Activated T-helper 1 cell treated with Interleukin-2 at 50 U/mL for 16 hours (primary cell): ENCODE results near the gene PACS2.
A peak's percentile ranks its signal among the peaks of the same experiment; 100 is the strongest.
"Not testable (repeated sequence)": the region's sequence is repeated elsewhere in the genome, so short reads cannot be mapped to it uniquely, and the experiment has no call there.

Experiments
- DNase-seq: peaks from one replicate; pipeline ENCODE4 v3.0.0-alpha.2; 2020; ENCODE audit warnings: low read depth

The PACS2 gene

DNA sequence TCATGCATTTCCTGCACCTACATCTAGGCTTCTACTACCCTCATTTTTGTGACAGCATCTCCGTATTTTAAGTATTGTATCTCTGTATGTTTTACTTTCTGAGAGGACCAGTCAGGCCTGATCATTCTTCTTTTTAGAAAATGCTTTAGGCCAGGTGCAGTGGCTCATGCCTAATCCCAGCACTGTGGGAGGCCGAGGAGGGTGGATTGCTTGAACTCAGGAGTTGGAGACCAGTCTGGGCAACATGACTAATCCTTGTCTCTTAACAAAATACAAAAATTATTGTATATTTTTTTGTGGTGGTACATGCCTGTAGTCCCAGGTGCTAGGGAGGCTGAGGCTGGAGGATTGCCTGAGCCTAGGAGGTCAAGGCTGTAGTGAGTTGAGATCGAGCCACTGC lies 36.9 kb downstream of the PACS2 start:
- no peak for DNase-seq

GRCh38 chr14:105351920-105352851 lies 37.6 kb downstream of the PACS2 start:
- peak; percentile 75 for DNase-seq

- no peak for DNase-seq
Observed at GRCh38 chr14:105353136-105353535, 38.6 kb downstream of the PACS2 start.

DNA sequence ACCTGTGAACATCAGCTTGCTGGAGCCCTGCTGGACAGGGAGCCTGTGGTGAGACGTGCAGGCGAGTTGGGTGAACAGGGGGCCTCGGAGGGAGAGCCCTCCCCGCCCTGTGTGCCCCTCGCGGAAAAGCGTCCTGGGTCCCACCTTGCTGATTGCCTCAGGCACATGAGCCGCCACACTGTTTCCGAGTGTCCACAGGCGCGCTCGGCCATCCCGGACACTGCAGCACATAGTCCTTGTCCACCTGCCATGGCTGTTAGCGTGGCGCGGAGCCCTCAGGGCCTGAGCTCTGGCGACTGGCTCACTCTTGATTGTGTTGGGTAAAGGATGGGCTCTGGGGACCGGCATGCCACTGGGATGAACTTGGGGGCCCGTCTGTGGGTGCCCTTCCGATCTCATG lies 40.0 kb downstream of the PACS2 start:
- DNase-seq: no peak

GRCh38 chr14:105355049-105355575 lies 40.6 kb downstream of the PACS2 start:
- no peak for DNase-seq

DNA sequence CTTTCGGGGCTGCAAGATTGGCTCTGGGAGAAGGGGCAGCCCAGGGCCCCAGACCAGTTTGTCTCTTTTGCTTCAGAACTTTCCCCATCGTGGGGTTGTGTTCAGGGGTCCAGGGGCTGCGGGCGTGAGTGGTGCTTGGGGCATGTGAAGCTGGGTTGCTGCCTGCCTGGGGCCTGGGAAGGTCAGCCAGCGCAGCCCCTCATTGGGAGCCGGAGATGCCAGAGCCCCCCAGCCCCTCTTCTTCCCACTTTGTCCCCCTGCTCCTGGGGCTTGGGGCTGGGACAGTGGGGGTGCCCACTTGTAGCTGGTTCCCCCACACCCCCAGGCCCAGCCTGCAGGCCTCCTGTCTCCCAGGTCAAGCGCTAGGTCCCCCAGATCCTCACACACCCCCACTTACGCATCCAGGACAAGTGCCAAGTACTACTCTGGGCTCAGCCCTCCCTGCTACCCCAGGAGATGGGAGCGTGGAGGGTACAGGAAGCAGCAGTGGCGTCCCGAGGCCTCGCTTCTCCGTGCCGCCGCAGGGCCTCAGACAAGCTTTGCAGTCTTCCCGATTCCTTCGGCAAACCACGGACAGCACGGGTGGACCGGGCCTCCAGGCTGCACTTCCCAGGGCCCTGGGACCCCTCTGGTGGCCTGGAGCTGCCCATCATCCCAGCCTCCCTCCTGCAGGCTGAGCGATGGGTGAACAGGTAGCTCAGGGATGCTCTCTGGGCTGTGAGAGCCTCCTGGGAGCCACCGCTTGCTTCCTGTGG lies 41.5 kb downstream of the PACS2 start:
- DNase-seq: no peak

DNA sequence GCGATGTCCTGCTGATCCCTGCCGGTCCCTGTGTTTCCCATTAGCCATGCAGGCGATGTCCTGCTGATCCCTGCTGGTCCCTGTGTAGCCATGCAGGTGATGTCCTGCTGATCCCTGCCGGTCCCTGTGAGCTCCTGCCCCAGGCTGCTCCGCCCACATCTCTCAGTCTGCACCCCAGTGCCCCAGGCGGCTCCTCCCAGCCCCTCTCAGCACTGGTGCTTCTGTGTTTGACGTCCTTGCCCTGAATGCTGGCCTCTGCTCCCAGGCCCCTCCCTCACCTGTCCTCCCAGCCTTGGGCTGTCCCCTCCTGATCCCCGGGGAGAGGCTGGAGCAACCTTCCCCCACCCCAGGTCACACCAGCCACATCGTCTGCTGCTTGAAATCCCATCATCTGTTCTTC lies 42.4 kb downstream of the PACS2 start:
- no peak for DNase-seq

GRCh38 chr14:105357626-105358025 lies 43.1 kb downstream of the PACS2 start:
- no peak for DNase-seq

DNA sequence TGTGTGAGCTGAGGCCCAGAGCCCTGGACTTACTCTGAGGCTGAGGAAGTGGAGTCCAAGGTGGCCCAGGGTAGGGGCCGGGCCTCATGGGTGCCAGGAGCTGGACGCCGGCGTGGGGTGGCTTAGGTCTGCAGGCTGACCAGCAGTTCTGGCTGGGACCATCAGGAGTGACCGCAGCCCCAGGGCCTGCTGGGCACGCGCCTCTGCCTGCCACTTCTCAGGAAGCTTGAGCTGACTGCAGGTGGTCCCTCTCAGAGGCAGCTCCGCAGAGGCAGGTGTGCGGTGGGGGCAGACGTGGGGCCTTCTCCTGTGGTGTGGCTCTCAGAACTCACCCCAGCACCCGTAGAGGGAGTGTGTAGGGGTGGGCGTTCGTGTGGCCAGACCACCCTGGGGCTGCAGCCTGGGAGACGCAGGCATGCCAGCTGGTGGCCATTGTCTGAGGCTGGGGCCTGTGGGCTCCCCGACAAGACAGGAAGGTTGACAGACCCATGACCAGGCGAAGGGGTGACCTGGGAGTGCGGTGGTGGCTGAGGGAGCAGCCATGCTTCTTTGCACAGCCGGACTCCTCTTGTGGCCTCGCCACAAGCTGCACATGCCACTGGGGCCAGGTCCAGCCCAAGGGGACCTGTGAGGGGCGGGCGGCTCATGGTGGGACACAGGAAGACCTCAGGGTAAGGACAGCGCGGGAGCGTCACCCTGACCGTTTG lies 43.7 kb downstream of the PACS2 start:
- no peak for DNase-seq

- DNase-seq: no peak
Observed at GRCh38 chr14:105358943-105359342, 44.4 kb downstream of the PACS2 start.

DNA sequence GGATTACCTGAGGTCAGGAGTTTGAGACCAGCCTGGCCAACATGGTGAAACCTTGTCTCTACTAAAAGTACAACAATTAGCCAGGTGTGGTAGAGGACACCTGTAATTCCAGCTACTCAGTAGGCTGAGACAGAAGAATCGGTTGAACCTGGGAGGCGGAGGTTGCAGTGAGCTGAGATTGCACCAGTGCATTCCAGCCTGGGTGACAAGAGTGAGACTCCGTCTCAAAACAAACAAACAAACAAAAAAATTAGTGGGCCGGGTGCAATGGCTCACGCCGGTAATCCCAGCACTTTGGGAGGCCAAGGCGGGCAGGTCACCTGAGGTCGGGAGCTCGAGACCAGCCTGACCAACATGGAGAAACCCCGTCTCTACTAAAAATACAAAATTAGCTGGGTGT lies 46.9 kb downstream of the PACS2 start:
- DNase-seq: not testable (repeated sequence)

DNA sequence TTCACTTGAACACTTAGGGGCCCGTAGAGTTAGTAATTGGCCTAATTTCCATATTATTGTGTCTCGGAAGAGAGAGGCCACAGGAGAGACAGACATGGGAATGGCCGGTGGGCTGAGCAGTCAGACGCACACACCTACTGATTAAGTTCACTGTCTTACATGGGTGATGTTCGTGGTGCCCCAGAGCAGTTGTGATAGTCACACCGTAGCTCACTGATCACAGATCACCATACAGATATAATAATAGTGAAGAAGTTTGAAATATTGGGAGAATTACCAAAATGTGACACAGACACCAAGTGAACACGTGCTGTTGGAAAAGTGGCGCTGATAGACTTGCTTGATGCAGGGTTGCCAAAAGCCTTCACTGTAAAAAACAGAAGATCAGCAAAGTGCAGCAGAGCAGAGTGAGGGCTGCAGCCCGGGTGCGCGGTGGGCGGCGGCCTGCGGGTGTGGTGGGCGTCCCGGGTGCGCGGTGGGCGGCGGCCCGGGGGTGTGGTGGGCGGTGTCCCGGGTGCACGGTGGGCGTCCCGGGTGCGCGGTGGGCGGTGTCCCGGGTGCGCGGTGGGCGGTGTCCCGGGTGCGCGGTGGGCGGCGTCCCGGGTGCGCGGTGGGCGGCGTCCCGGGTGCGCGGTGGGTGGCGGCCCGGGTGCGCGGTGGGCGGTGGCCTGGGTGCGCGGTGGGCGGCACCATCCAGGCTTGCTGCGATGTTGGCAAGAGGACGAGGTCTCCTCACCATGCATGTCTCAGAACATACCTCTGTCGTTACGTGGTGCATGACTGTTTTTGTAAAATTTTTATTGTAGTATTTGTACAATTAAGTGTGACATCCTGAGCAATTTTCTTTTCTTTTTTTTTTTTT lies 49.5 kb downstream of the PACS2 start:
- DNase-seq: peak; percentile 14

DNA sequence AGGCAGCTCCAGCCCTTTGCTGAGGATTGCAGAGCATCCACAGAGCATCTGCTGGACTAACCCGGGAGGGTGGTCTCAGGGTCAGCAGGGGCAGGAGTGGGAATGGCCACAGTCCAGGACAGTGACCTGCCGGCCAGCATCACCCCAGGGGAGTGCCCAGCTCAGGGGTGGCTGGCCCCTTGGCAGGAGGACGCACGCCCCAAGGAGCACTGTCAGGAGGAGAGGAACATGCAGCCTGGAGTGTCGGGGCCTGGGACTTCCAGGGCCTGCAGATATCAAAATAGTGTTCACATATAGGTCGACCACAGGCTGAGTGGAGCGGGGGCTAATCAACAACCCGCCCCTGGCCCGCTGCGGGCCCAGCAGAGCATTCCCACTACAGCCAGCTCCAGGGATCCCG lies 50.6 kb downstream of the PACS2 start:
- DNase-seq: no peak

- DNase-seq: no peak
Observed at GRCh38 chr14:105365681-105366080, 51.1 kb downstream of the PACS2 start.

- DNase-seq: no peak
Observed at GRCh38 chr14:105366386-105367074, 52.0 kb downstream of the PACS2 start.

DNA sequence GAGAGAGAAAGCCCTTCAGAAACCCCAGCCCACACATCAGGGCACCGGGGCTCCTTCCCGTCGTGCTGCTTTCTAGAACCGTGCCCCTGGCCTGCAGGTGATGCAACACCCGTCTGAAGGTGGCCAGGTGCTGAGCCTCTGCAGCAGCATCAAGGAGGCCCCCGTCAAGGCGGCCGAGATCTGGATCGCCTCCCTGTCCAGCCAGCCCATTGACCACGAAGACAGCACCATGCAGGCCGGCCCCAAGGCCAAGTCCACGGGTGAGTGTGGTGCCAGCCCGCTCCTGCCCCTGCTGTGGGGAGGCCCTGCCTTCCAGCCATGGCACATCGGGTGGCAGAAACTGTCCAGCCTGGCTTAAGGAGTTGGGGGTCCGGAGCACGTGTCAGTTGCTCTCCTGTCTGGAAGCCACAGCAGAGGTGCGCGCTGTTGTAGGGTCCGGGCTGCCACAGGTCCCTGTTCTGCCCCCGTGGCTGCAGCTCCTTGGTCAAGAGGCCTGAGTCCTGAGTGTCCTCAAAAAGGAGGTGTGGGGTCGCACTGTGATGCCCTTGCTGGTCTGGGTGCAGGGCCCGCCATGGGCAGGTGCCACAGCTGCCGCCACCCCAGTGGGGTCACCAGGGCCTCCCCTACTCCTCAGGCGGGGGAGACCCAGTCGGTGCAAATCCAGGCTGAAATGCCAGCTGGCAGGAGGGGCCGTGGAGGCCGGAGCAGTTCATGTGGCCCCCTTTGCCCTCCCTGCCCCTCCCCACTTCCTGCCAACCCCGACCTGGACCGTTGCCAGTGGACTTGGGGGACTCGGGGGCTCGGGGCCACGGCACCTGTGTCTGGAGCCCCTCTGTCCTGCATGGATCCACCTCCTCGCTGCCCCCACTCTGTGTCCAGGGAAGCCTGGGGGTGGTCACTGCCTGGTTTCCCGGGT lies 52.8 kb downstream of the PACS2 start:
- DNase-seq: no peak

DNA sequence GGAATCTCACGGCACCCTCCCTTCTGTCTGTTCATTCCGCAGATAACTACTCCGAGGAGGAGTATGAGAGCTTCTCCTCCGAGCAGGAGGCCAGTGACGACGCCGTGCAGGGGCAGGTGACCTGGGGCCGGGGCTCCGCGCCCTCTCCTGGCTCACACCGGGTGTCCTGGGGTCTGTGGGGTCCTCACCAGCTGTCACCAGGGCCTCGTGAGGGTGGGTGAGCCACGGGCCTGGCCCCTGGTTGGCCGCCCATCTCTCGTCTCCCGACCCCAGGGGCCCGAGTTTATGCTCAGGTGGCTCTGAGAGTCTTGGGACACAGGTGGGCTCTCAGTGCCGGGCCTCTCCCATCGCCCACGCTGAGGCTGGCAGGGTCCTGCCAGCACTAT lies 53.5 kb downstream of the PACS2 start:
- DNase-seq: no peak

- no peak for DNase-seq
Observed at GRCh38 chr14:105368426-105368825, 53.9 kb downstream of the PACS2 start.

DNA sequence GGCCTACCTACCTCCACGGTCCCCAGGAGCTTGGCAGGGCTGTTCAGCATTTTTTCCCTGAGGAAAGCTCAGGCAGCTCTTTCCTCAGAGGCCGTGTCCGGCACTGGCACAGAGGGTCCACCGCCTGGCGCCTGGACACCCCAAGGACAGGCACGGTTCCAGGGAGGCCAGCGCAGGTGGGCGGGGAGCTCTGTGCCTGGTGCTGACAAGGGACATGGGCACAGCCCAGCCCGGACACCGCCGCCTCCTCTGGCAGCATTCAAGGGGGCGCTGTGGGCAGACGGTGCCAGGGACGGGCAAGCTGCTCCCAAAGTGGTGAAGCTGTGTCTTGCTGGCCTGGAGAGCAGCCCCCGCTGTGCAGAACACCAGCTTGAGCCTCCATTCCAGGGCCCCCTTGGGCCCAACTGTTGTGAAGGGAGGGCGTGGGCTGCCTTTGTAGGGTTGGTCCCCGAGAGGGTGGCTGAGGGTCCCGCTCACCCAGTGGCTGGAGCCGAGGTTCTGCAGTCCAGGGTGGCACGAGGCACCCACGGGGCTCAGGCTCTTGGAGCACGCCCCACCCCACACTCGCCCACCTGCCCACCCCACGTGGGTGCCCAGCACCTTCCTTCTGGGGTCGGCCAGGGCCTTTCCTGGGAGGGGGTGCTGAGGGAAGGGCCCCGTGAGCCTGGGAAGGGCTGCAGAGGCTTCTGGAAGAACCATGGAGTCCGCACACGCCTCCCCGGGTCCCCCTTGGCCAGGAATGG lies 54.5 kb downstream of the PACS2 start:
- DNase-seq: no peak
